NCI-H446 treated with DMSO at 0.1 percent for 48 hours (cell line): ENCODE data around the gene PRSS1.
"Not testable (repeated sequence)": the region's sequence is repeated elsewhere in the genome, so short reads cannot be mapped to it uniquely, and the experiment has no call there.

Experiments used
- DNase-seq: peaks from one replicate; lab custom pipeline; 2025; lab: John Stamatoyannopoulos, UW

The PRSS1 gene

DNA sequence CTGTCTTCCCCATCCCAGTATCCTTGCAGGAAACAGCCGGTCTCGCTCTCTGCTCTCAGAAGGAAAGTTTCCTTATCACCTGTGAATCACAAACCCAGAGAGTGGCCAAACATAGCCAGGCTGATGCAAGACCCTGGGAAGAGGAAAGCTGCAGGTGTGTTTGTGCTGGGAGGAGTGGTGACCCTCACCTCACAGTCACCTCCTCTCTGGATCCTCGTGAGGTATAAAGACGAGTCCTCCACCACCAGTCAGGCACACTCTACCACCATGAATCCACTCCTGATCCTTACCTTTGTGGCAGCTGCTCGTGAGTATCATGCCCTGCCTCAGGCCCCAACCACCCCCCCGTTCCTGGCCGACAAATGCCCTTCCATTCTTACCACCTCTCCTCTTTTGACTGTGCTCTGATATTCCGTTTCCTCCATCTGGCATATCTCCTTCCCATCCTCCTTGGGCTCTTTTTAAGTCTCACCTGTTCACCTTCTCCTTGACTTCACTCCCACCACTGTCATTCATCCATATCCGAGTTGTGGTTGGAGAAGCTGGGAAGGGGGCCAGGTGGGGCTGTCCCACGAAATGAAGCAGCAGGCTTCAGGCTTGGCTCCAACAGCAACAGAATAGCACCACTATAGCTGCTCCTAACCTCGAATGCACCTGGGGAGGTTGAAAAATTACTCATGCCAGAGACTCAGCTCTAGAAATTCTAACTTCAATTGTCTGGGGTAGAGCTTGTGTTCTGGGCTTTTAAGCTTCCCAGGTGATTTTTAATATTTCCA is at the start of gene PRSS1:
Gene PRSS1, plus strand, starts transcription at position 255 of the 776 bp plus-strand sequence. Its CDS starts 13 bp downstream, at position 268.
- DNase-seq = no peak

DNA sequence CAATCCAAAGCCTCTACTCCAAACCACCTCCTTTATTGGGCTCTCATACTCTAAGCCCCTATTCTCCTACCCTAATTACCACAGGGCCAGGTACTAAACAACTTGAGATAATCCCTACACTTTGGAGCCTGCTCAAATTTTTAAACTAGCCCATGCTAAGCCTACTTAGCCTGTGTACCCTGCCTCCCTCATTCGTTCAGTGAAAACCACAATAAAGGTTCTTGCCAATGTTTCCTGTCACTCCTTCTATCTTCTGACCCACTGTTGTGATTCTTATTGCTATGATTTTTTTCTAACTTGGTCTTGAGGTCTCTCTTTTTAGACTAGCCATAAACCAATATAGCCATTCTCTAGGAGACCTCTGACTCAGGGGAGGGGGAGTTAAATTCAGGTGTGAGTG is 48.3 kb upstream of the PRSS1 start:
- DNase-seq = not testable (repeated sequence)

- DNase-seq = no peak
Observed at GRCh38 chr7:142703655-142704305, 45.5 kb upstream of the PRSS1 start.

DNA sequence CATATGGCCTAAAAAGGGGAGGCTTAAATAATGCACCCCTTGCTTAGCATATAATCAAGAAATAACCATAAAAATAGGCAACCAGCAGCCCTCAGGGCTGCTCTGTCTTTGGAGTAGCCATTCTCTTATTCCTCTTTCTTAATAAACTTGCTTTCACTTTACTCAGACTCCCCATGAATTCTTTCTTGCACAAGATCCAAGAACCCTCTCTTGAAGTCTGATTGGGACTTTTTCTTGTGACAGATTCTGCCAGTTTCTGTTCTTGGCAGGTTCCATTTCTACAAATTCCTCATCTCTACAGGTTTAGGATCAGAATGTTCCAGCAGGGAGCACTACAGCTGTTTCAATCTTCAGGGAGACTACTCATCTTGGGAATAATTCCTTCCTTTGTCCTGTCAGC is 40.5 kb upstream of the PRSS1 start:
- DNase-seq = not testable (repeated sequence)

DNA sequence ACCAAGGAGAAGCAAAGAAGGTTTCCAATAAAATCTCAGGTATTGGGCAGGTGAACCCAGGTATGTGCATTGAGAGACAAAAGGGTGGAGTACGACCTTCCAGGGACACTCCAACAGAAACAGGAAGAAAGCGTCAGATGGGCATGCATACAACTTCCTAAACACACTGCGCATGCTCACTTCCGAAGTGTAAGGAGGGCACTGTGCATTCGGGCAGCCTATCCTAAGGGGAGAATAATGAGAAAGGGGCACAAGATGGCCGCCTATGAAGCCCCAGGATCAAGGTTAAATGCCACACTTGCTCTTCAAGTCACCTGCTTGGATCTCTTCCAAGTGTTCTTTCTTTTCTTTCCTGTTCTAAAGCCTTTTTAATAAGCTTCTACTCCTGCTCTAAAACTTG is 39.4 kb upstream of the PRSS1 start:
- no peak for DNase-seq

GRCh38 chr7:142711196-142711595 is 38.1 kb upstream of the PRSS1 start:
- no peak for DNase-seq

- DNase-seq = no peak
Observed at GRCh38 chr7:142711746-142712616, 37.3 kb upstream of the PRSS1 start.

GRCh38 chr7:142712617-142712957 is 36.7 kb upstream of the PRSS1 start:
- no peak for DNase-seq

- DNase-seq = no peak
Observed at GRCh38 chr7:142714375-142714774, 34.9 kb upstream of the PRSS1 start.

DNA sequence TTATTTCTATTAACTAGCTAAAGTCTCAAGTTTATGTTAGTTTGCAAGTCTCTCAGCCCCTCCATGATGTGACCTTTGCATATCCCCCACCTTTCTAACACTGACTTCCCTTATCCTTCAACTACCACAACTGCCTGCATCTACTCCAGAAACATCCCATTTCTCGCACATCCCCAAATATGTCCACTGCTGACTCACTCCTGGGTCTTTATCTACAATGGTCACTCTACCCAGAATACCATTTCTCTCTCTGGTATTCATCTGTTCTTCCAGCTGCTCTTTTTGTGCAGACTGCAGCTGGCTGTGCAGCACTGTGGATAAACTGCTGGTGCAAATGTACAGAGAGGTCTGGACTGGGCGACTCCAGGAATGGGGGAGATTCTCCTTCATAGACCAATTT is 32.7 kb upstream of the PRSS1 start:
- no peak for DNase-seq

DNA sequence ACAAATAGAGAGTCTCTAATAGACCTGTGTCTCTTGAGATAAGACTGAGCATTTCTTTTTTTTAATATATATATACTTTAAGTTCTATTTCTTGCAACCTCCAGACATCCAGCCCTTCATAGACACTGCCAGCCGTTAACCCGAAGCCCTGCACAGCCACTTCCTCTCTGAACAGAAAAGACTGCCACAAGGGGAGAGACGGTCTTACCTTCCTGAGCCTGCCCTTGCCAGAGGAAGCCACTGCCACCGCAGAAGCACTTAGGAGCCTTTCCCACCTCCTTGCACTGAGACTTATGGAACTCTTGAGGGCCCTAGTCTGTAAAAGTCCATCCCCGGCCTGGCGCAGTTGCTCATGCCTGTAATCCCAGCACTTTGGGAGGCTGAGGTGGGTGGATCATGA is 31.8 kb upstream of the PRSS1 start:
- no peak for DNase-seq

GRCh38 chr7:142718313-142718712 is 31.0 kb upstream of the PRSS1 start:
- no peak for DNase-seq

GRCh38 chr7:142720172-142720773 is 29.0 kb upstream of the PRSS1 start:
- no peak for DNase-seq

- no peak for DNase-seq
Observed at GRCh38 chr7:142720986-142721385, 28.3 kb upstream of the PRSS1 start.

DNA sequence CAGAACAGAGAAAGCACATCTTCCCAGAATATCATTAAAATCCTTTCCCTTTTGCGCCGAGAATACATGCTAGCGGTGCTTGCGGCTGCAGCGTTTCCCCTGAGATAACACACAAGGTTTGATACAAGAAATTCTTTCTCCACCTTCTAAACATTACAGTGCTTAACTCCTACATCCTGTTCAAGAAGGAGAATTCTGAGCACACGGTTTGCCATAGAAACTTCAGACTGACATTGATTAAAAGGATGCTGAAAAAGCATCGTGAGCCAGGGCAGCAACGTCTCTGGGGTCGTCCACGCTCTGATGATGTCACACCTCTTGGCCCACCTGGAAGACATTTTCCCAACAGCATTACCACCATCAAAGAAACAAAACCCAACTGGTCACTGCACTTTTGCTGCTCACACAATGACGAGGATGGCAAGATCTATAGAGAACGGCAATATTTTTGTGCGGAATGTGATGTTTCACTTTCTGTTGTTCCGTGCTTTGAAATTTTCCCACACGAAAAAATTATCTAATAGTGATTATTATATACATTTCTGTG is 27.0 kb upstream of the PRSS1 start:
- DNase-seq = no peak

DNA sequence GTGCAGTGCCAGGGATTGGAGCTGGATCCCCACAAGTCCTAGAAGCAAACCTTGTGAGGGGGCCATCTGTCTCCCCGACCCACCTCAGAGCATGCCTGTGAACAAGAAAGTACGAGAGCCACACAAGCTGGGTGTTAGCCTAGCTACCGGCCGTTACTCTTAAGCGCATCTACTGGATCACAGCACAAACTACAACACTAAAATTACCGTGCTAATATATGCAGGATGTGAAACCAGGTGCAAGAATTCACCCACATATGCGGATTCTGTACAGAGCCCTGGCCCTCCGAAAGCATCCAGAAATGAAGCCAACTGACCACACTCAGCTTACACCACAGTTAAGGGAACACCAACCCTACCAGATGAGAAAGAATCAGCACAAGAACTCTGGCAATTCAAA is 16.0 kb upstream of the PRSS1 start:
- no peak for DNase-seq

DNA sequence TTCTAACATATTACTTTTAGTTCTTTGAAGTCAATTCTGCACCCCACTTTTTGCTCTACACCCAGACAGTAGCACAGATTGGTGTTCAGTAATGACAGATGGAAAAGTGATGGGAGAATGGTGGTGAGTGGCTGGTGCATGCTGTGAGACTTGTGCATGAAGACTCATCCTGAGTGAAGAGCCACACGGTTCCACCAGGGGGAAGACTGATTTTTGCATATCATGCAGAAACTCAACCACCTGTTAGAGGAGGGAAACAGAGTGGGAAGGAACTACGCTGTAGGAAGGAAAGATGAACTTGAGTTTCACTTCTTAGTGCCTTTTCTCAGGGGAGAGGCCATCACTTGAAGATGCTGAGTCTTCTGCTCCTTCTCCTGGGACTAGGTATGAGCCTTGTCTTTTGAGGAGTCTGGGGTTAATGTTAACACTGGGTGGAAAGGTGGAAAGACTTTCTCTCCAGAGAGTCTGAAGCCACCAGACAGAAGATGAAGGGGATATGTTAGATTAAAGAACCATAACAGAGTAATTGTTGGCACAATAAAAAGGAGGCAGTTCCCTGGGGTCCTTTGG is 9.3 kb upstream of the PRSS1 start:
- DNase-seq = no peak

DNA sequence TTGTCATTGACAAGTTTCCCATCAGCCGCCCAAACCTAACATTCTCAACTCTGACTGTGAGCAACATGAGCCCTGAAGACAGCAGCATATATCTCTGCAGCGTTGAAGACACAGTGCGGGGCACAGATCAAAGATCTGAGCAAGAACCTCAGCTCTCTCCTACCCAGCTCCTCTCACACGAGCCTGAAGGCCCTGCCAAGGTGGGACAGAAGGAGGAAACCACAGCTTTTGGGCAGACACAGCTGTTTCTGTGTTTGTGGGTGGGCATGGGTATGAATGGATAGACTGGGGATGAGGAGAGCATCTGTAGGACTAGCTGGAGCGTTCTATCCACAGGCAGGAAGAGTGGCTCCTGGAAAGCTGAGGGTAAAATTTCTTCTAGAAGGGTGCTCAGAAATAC is 8.5 kb upstream of the PRSS1 start:
- no peak for DNase-seq

DNA sequence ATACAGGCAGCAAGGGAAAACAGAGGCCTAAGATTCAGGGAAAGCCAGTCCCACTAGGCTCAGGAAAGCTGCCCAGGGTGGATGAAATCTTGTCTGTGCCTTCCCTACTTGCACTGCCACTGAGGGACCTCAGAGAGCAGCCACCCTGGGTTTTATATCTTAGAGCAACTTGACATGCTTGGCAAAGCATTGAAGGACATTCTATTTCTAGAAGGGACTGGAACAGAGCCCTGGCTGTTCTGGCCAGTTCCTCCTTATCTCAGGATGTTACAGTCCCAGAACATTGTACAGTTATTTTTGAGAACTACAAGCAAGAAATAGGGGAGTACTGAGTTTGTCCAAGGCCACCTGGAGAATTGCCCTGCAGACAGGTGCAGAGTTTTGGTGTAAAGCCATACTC is 7.3 kb upstream of the PRSS1 start:
- not testable (repeated sequence) for DNase-seq

GRCh38 chr7:142745091-142745635 is 4.1 kb upstream of the PRSS1 start:
- DNase-seq = no peak

DNA sequence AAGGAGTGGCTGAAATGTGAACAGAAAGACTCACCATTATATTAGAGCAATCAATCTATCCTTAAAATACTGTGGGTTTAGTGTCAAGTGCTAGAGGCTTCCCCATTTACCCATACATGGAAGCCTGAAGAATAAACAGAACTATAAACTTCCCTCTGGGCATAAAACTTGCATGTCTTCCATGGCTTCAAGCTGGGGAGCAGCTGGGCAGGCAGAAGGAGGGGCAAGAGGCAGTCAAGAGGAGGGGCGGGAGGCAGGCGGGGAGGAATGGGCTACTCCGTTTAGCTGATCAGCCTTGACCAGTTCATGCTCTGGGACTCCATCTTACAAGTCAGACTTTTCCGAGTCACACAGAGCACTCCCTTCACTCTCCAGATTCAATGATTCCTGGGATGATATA is 3.5 kb upstream of the PRSS1 start:
- DNase-seq = no peak
